Renal cortical epithelial cell (primary cell): ENCODE measurements around the gene NBEA. TPM values are rescaled to one million over a fixed set of nuclear protein-coding genes. Genes with fewer than 3 reads are reported as not detected.

Experiments used
- DNase-seq: peaks from one replicate; pipeline ENCODE4 v3.0.0-alpha.2; 2011; ENCODE audit warnings: low read depth
- total RNA-seq: library from RNA; depleted of rRNA; stranded (reverse); fragments of >200 nt; gene quantifications from 2 replicates; pipeline ENCODE4 v1.2.3, GENCODE V29; 2014

The NBEA gene
- total RNA-seq, 1 donor from 2014 or later: 31.2 TPM

DNA sequence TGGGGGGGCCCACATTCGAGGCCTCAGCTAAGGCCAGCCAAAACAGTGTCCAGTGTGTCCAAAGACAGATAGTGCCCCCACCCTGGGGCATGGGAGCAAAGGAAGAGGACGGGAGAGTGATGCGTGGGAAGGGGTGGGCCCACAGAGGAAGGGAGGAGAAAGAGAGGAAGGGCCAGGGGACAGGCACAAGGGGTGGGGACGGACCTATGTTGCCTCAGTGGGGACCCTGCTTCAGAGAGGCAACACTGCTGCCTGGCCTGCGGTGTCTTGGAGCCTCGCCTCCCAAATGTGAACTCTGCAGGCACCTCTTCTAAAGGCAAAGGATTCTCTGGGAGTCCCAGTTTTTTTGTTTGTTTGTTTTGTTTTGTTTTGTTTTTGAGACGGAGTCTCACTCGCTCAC, 764.7 kb downstream of the NBEA start:
- DNase-seq: no peak

DNA sequence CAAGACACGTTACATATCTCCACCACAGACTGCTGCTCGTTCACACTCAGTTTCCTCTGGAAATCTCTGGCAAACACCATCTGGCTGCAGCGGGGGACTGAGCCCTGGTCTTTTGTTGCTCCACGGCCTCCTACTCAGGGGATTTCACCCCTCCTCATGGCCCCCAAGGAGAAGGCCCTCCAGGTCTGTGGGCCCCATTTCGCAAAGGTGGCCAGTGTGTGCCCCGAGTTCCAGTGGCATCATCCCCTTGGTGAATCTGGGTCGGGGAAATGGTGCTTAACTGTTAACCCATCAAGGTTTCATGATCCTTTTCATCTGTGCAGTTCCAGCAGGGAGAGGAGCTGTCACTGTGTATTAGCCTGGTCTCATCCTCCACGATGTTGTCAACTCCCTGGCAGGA, 769.8 kb downstream of the NBEA start:
- DNase-seq: no peak

DNA sequence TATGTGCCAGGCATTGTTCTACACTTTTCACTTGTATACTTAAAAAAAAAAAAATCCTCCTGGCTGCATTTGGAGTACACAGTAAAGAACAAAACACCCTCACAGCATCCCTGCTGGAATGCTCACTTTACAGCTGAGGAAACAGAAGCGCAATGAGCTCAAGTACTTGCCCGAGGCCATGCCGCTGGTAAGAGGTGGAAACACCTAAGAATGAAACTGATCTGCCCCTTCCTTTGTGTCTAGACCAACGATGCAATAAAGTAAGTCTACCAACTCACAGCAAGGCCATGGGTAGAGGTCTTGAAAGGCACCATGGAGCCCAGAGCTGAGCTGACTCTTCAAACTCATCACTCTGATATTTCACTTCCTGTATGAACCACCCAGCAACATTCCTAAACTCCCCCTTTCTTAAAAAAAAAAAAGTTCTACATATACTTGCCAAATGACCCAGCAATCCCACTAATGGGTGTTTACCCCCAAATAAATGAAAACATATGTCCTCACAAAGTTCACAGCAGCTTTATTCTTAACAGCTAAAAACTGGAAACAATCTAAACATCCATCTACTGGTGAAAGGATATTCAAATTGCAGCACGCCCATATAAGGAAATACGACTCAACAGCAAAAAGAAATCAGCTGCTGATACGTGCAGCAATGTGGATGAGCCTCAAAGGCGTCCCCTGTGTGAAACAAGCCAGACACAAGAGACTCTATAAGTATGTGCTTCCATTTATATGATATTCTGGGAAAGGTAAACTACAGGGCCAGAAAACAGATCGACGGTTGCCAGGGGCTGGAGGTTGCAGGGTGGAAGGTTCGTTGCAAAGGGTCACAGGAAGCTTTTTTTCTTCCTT, 771.1 kb downstream of the NBEA start:
- DNase-seq: no peak

DNA sequence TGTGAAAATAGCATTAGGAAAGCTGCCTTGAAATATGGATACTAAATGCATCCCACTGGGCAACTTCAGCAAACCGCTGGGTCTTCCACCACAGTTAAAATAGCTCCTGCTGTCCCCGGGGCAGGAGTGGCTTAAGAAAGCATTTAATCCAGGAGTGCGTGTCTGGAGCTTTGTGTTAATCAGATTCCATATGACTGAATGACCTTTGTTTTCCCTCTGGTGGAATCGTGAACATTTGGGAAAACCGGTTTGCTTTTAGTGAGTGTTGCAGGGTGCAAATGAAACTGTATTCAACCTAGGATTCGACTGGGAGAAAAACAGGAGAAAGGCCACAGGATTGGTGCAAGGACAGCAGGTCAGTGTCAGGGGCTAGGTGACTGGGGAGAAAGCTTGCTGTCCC, 772.1 kb downstream of the NBEA start:
- DNase-seq: no peak

DNA sequence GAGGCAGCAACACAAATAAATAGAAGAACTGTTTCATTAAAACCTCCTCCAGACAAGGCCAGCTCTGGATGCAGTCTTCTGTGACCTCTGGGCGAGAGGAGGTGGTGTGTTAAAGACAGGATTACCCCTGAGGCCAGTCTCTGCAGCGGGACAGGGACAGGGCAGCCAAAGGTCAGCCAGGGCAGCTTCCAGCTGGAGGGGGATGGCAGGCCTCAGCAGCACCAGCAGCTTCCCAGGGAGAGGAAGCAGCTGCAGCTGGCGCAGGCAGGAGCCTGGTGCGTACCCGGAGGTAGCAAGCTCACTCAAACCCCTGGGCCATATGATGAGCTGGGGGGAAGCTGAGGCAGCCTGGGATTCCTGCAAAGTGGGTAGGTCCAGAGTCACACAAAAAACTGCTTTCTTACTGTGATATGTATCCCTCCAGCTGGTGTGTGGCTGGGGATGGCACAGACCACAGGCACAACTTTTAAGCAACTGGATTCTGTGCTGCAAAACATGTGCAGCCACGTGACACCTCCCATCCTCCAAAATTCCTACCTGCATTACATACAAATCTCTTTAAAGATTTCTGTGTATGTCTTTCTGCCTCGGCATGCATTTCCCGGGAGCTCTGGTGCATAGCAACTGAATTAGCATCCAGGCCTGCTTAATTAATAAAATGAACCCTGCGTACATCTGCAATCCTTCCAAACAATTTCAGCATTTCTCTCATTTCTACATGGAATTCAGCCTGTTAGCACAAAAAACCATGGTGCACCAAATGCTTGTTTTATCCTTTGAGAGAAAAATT, 772.7 kb downstream of the NBEA start:
- DNase-seq: no peak

DNA sequence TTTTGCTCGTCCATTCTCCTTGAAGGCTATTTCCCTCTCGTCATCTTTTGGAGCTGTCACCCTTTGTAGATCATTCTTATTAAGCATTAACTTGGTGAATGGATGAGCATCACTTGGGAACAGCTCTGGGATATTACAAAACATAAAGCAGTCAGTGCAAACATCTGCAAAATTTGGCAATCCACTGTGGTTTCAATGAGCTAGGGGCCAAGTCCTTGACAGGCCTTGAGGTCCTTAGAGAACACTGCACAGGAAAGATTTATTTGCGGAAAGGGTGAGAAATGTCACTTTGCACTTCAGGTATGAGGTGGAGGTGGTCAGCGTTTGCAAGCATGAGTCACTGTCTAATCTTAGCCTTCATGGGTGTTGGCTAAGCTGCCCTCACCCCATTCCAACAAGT, 774.1 kb downstream of the NBEA start:
- DNase-seq: peak; percentile 38

DNA sequence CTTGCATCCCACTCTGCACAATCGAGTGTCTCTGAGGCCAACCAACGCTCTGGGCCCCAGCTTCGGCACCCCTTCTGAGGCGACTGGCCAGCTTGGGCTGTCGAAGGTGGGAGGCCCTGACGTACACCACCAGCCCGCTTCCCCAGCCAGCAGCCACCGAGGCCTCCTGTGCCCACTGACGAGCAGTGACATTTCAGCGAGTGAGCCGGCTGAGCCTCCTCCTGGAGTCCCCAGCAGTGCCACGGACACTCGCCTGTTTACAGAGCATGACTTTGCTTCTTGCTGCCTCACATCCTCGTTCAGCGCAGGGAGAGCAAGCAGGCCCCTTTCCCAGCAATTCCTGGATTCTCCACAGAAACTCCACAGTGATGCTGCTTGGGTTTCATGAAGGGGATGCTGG, 774.7 kb downstream of the NBEA start:
- DNase-seq: no peak

DNA sequence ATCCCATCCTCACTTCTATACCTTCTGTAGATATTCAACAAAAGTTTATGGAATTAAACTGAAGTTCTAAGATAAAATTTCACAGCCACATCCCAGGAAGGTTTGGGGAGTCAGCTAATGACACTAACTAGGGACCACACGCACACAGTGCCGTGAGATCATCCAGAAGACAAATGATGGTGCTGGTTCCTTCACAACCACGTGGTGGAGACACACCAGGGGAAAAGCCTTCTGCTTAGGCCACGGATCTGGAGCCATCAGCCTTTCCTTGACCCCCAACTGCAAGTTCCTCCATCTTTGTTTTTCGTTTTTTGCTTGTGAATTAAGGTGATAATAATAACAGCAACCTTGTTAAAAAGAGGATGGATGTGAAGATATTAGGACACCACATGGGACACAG, 776.0 kb downstream of the NBEA start:
- no peak for DNase-seq

DNA sequence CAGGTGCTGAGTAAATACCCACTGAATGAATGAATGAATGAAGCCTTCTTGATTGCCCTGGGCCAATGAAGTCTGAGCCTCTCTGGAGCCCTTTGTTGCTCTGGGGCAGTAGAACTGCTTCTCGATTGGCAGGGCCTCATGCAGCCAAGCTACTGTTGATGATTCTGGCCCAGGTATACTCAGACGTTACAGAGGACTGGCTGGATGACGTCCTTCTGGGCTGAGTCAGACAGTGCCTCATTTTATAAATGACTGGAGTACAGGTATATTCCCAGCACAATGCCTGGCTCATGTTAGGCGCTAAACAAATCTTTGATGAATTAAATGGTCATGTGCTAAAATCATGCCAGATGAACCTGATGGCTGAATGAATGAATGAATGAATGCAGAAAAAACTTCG, 778.2 kb downstream of the NBEA start:
- no peak for DNase-seq

DNA sequence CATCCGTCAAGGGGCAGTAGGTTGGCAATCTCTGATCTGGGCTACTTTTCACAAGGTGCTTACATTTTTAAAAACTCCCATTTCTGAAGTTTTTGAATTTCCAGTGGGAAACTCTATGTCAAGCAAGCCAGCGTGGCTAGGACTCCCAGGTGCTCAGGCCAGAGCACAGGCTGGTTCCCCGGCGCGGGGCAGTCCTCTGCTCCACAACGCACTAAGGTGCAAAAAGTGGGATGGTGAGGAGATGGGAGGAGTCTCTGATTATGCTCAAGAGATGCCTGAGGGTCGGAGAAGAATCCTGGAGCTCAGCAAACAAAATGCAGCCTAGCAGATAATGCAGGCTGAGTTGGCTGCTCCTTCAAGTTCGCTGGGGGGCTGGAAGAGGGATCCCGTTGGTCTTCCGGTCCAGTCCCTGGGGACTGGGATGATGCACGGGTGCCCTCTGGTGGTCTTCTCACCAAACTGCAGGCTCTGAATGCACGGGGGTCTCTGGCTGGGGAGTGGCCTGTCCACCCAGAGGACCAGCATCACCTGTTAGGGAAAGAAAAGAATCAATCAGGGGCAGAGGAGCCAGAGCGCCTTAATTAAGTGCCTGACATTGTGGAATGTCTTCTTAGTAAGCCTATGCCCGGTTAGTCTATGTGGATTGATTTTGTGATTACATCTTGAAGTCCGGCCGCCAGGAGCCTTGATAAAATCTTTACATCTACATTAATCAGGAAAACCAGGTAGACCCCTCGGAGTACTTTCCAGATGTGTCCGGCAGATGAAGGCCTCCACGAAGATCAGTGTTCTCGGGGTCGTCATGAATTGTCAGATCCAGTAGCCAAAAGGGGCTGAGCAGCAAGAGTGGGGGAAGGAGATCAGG, 778.9 kb downstream of the NBEA start:
- no peak for DNase-seq
